ENCODE results near the gene ASCC2.

GRCh38 chr22:29803190-29803589, 34.9 kb downstream of the ASCC2 start:
- TF ChIP-seq TSHZ2 (CRISPR knock-in tag; IDR thresholded peaks at IDR 0.05) (no peak), TOX (CRISPR knock-in tag; IDR thresholded peaks at IDR 0.05; ENCODE audit: borderline replicate concordance) (no peak)

All from SK-N-SH treated with all-trans-retinoic acid at 6 μM for 48 hours (cell line).